CD4-positive, alpha-beta T cell treated with Interleukin-15 for 4 hours (primary cell): ENCODE measurements around the gene NCBP1.
"Not testable (repeated sequence)": the region's sequence is repeated elsewhere in the genome, so short reads cannot be mapped to it uniquely, and the experiment has no call there.

Source experiments
- DNase-seq: peaks from one replicate; pipeline ENCODE4 v3.0.0-alpha.2; 2020; ENCODE audit warnings: low spot score

The NCBP1 gene

GRCh38 chr9:97672403-97672802 is 38.8 kb downstream of the NCBP1 start:
- no peak for DNase-seq

- DNase-seq, result no peak
These were observed 40.3 kb downstream of the NCBP1 start for GRCh38 chr9:97673922-97674321.

GRCh38 chr9:97675655-97676054 is 42.0 kb downstream of the NCBP1 start:
- DNase-seq, result no peak

- DNase-seq, result no peak
These were observed 48.6 kb downstream of the NCBP1 start for GRCh38 chr9:97682242-97682641.

GRCh38 chr9:97688654-97689053 is 55.0 kb downstream of the NCBP1 start:
- no peak for DNase-seq

- DNase-seq, result no peak
These were observed 56.0 kb downstream of the NCBP1 start for GRCh38 chr9:97689401-97690180.

- DNase-seq, result no peak
These were observed 61.1 kb downstream of the NCBP1 start for GRCh38 chr9:97694769-97695168.

- DNase-seq, result no peak
These were observed 61.8 kb downstream of the NCBP1 start for GRCh38 chr9:97695390-97695789.

- DNase-seq, result no peak
These were observed 62.6 kb downstream of the NCBP1 start for GRCh38 chr9:97695995-97696802.

GRCh38 chr9:97696803-97697601 is 63.4 kb downstream of the NCBP1 start, which contains the start of gene XPA:
Gene XPA (minus strand): TSS chr9:97697340. CDS start chr9:97697292, 48 bp downstream.
- peak; percentile 97 for DNase-seq

- no peak for DNase-seq
These were observed 64.2 kb downstream of the NCBP1 start for GRCh38 chr9:97697837-97698236.

GRCh38 chr9:97698865-97699264 is 65.2 kb downstream of the NCBP1 start:
- DNase-seq, result no peak

- not testable (repeated sequence) for DNase-seq
These were observed 65.7 kb downstream of the NCBP1 start for GRCh38 chr9:97699281-97699680.

- DNase-seq, result not testable (repeated sequence)
These were observed 66.2 kb downstream of the NCBP1 start for GRCh38 chr9:97699824-97700223.

- DNase-seq, result peak; percentile 31
These were observed 70.1 kb downstream of the NCBP1 start for GRCh38 chr9:97703437-97704344.

GRCh38 chr9:97704345-97704677 is 70.7 kb downstream of the NCBP1 start:
- DNase-seq, result no peak

- no peak for DNase-seq
These were observed 71.2 kb downstream of the NCBP1 start for GRCh38 chr9:97704851-97705250.

- no peak for DNase-seq
These were observed 71.8 kb downstream of the NCBP1 start for GRCh38 chr9:97705354-97705950.

- no peak for DNase-seq
These were observed 72.6 kb downstream of the NCBP1 start for GRCh38 chr9:97706246-97706645.

GRCh38 chr9:97710356-97711222 is 77.0 kb downstream of the NCBP1 start:
- DNase-seq, result peak; percentile 70
